Measurements from ENCODE around the gene KLF8. TPM values are rescaled to one million over a fixed set of nuclear protein-coding genes. Genes with fewer than 3 reads are reported as not detected.
"Not testable (repeated sequence)": the region's sequence is repeated elsewhere in the genome, so short reads cannot be mapped to it uniquely, and the experiment has no call there.

Gene KLF8
- total RNA-seq (2021), result 10.2 to 11.4 TPM (median 11.1 TPM) in 3 replicates
- Bru-seq, nascent RNA, result percentile 52 among the genes with signal in this experiment
- long read RNA-seq, experiment 1, transcript KLF8-204 (6 exons, 1,543 nt), result major isoform, 5 of 17 reads
- long read RNA-seq, experiment 1, partial matches to known transcripts, result 5 of 17 reads
- long read RNA-seq, experiment 1, other reads (novel, unspliced or antisense), result 7 of 17 reads
- long read RNA-seq, experiment 2, partial matches to known transcripts, result 1 of 7 reads
- long read RNA-seq, experiment 2, other reads (novel, unspliced or antisense), result 6 of 7 reads
- long read RNA-seq, experiment 3, partial matches to known transcripts, result 0 of 4 reads
- long read RNA-seq, experiment 3, other reads (novel, unspliced or antisense), result 2 of 4 reads

DNA sequence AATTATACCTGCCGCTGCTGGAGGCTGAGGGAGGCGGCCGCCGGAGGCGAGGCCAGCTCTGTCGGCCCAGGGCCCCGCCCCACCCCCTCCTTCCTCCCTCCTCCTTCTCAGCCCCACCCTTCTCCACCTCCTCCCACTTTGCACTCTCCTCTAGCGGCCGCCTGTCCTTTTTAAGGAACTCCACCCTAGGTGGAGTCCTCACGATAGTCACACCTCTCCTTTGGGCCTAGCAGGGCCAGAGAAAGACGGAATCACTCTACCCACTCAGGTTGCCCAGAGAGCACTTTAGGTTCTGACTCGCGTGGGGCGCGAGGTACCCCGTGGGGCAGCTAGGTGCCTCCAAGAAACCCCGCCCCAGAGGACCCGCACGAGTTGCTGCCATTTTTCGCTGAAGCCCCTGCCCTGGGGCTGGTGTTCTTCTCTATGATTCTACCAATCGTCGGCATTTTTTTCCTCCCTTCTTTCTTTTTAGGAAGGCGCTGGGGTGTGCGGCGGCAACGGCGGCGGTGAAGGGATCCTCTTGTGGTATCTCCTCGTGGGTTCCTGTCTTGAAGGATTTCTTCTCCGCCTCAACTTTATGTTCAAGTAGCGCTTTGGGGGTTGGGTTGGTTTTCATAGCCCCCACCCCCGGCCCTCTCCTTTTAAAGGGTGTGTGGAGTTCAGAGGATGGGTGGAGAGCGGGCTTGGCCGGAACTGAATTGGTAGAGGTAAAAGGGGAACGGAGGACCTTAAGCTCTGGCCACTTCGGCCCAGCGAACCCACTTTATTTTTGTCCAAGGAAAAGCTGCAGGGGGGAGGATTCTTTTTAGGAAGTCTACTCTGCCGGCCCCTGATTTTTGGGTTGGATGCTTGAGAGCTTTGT, at the start of gene KLF8:
Gene KLF8 (plus strand): TSS at position 136 of the 862 bp plus-strand sequence. CDS start 979 bp downstream, outside the sequence.
- Mint-ChIP-seq H3K27me3 (ENCODE audit: low read depth) (no peaks in the 10 kb centered on the region), H3K27ac (peak within 1 kb of the TSS; percentile 88), H3K9me3 (no peaks in the 10 kb centered on the region), H3K4me1 (peaks cover 17% of the 10 kb centered on the region), H3K36me3 (peaks cover 3% of the 10 kb centered on the region; the same call in 1 of the 2 replicates), H3K4me3 (peak within 1 kb of the TSS; percentile 83)
- peak; percentile 62 for ATAC-seq
- ChIA-PET POLR2A (interaction anchor here (0.7 to 1.8 kb wide), 4 partner anchors 10 to 324 kb away, joined by 3 to 11 read pairs (median 6); no protein-coding TSS in a partner anchor), CTCF (interaction anchor here (0.7 to 3.6 kb wide), 6 partner anchors 15 to 515 kb away, joined by 3 to 25 read pairs (median 6); partner anchors contain the start of gene RRAGB)
- DNase-seq (ENCODE audit: low spot score), result peak; percentile 50
- TF ChIP-seq ZNF121 (CRISPR knock-in tag; IDR thresholded peaks at IDR 0.05) (no peak), ZNF219 (CRISPR knock-in tag; IDR thresholded peaks at IDR 0.05; ENCODE audit: borderline replicate concordance) (no peak), AFF4 (CRISPR knock-in tag; IDR thresholded peaks at IDR 0.05; ENCODE audit: borderline replicate concordance) (no peak), TEAD1 (CRISPR knock-in tag; IDR thresholded peaks at IDR 0.05) (no peak), MLX (CRISPR knock-in tag; IDR thresholded peaks at IDR 0.05) (no peak), ARID4B (CRISPR knock-in tag; IDR thresholded peaks at IDR 0.05; ENCODE audit: borderline replicate concordance) (no peak)
- TF ChIP-seq, protein P1, sequence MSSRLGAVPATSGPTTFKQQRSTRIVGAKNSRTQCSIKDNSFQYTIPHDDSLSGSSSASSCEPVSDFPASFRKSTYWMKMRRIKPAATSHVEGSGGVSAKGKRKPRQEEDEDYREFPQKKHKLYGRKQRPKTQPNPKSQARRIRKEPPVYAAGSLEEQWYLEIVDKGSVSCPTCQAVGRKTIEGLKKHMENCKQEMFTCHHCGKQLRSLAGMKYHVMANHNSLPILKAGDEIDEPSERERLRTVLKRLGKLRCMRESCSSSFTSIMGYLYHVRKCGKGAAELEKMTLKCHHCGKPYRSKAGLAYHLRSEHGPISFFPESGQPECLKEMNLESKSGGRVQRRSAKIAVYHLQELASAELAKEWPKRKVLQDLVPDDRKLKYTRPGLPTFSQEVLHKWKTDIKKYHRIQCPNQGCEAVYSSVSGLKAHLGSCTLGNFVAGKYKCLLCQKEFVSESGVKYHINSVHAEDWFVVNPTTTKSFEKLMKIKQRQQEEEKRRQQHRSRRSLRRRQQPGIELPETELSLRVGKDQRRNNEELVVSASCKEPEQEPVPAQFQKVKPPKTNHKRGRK (CRISPR knock-in tag; IDR thresholded peaks at IDR 0.05; ENCODE audit: borderline replicate concordance), result no peak
- TF ChIP-seq, protein P2, sequence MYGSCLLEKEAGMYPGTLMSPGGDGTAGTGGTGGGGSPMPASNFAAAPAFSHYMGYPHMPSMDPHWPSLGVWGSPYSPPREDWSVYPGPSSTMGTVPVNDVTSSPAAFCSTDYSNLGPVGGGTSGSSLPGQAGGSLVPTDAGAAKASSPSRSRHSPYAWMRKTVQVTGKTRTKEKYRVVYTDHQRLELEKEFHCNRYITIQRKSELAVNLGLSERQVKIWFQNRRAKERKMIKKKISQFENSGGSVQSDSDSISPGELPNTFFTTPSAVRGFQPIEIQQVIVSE (CRISPR knock-in tag; IDR thresholded peaks at IDR 0.05; ENCODE audit: borderline replicate concordance), result no peak

DNA sequence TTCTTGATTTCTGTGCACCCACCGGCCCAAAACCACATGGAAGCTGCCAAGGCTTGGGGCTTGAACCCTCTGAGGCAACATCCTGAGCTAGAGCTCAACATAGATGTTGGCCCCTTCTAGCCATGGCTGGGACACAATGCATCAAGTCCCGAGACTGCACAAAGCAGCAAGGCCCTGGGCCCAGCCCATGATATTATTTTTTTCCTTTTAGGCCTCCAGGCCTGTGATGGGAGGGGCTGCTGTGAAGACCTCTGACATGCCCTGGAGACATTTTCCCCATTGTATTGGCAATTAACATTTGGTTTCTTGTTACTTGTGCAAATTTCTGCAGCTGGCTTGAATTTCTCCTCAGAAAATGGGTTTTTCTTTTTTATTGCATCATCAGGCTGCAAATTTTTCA, 25.2 kb upstream of the KLF8 start:
- Mint-ChIP-seq H3K9me3 (peaks cover 27% of the 10 kb centered on the region), H3K36me3 (peaks cover 18% of the 10 kb centered on the region)
- H3K4me3 Mint-ChIP-seq; CTCF ChIA-PET; POLR2A ChIA-PET; H3K27me3 Mint-ChIP-seq (ENCODE audit: low read depth); ATAC-seq; DNase-seq (ENCODE audit: low spot score); H3K4me1 Mint-ChIP-seq; H3K27ac Mint-ChIP-seq: not testable (repeated sequence)
